Measurements from ENCODE around the gene KRT17. TPM values are rescaled to one million over a fixed set of nuclear protein-coding genes. Genes with fewer than 3 reads are reported as not detected.

Gene KRT17
- total RNA-seq, 1 experiment from 2014 or later = 29.0 TPM

DNA sequence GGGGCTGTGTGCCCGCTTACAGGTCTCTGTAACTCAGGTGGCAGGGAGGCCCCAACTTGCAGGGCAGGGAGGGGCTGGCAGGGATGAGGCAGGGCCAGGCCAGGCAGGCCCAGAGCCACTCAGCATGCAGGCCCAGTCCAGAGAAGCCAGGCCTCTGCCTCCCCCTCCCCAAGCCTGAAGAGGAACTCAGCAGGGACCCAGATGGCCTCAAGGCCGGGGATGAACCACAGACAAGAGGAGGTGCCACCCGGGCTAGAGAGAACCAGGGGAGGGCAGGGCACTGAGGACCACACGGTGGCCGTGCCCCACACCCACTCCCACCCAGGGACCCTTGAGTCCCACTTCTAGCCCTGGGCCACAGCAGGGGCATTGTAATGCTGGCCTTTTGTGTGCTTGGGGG is 34.5 kb upstream of the KRT17 start:
- intact Hi-C loops (cut with micrococcal nuclease; ENCODE audit: unreplicated experiment) = loop anchor here (5.0 kb wide), 1 partner anchor 257 kb away; no protein-coding TSS in a partner anchor
- BruUV-seq (replicated peaks) = no TSS peak
- CTCF ChIA-PET = no interaction called here
- H3K9me2 ChIP-seq (ENCODE audit: insufficient read depth) = no peaks in the 10 kb centered on the region
- no peak for DNase-seq
- no peak overlapping the region for H2AFZ ChIP-seq
- TF ChIP-seq EZH2 (IDR thresholded peaks at IDR 0.05; ENCODE audit: low read depth) = no peak
- TF ChIP-seq, protein P1, sequence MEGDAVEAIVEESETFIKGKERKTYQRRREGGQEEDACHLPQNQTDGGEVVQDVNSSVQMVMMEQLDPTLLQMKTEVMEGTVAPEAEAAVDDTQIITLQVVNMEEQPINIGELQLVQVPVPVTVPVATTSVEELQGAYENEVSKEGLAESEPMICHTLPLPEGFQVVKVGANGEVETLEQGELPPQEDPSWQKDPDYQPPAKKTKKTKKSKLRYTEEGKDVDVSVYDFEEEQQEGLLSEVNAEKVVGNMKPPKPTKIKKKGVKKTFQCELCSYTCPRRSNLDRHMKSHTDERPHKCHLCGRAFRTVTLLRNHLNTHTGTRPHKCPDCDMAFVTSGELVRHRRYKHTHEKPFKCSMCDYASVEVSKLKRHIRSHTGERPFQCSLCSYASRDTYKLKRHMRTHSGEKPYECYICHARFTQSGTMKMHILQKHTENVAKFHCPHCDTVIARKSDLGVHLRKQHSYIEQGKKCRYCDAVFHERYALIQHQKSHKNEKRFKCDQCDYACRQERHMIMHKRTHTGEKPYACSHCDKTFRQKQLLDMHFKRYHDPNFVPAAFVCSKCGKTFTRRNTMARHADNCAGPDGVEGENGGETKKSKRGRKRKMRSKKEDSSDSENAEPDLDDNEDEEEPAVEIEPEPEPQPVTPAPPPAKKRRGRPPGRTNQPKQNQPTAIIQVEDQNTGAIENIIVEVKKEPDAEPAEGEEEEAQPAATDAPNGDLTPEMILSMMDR (conservative IDR thresholded peaks at IDR 0.05) = no peak
- no peaks in the 10 kb centered on the region for H4K20me1 ChIP-seq (ENCODE audit: insufficient read depth)
- no peaks in the 10 kb centered on the region for H3K9me3 ChIP-seq (ENCODE audit: insufficient read depth, low read depth)
- peaks cover 6% of the 10 kb centered on the region; the same call in 1 of the 2 replicates for H3K79me2 ChIP-seq (ENCODE audit: low read depth)
- H3K4me1 ChIP-seq (replicated peaks; ENCODE audit: insufficient read depth) = peaks cover 38% of the 10 kb centered on the region
- no peak overlapping the region for H3K27ac ChIP-seq
- peaks cover 22% of the 10 kb centered on the region for H3F3A ChIP-seq (ENCODE audit: insufficient read depth, low read depth)
- H3K4me3 ChIP-seq = no peak overlapping the region
- H3K27me3 ChIP-seq (ENCODE audit: insufficient read depth, low read depth) = no peaks in the 10 kb centered on the region
- no peaks in the 10 kb centered on the region for H3K36me3 ChIP-seq (ENCODE audit: low read depth)
- H3K4me2 ChIP-seq = no peak overlapping the region
- POLR2A ChIA-PET (ENCODE audit: unreplicated experiment) = no interaction called here

DNA sequence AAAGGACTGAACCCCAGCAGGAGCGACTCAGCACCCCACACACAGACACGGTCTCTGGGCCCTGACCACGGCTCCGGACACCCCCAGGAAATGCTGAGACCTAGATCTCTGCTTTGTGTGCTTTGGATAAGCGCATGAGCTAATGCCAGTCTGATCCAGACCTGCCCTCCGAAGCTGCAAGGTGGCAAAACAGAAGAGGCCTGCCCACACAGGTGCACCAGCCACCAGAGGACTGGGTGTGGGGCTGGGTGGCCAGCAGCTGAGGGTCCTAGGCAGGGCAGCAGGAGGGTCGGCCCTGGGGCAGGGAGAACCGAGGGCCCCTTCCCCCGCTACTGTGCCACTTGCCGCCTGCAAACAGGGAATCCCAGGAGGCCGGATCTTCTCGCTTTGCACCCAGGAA is 33.6 kb upstream of the KRT17 start:
- no TSS peak for BruUV-seq (replicated peaks)
- H3K4me3 ChIP-seq = no peak overlapping the region
- CTCF ChIA-PET = interaction anchor here (1.4 kb wide), 1 partner anchor 9 kb away, joined by 10 read pairs; no protein-coding TSS in a partner anchor

DNA sequence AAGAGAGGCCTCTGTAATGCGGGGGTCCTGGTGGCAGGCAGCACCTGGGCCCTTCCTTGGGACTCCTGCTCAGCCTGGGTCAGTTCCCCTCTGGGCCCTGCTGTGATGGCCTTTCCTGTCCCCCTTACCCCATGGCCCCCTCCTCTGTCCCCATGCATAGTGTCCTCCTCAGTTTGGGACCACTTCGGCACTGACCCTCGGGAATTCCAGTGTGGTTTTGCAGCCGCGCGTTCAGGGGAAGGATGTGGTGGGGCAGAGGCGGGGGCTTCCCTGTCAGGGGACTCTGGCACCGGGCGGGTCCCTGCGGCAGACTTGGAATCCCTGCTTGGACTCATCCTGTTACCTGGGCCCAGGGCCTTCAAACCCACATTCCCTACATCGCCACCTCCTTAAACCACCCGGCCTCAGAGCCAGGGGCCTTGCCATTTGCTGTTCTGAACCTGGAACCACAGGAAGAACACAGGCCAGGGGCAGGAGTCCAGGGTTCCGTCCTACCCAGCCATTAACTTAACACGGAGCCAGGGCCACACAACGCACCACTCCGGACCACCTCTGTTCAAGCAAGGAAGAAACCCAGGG is 32.9 kb upstream of the KRT17 start:
- Histone ChIP-seq H3K79me2 (ENCODE audit: low read depth) (peaks cover 9% of the 10 kb centered on the region; the same call in 1 of the 2 replicates), H3K4me1 (replicated peaks; ENCODE audit: insufficient read depth) (peaks cover 54% of the 10 kb centered on the region), H4K20me1 (ENCODE audit: insufficient read depth) (no peaks in the 10 kb centered on the region), H3K27me3 (ENCODE audit: insufficient read depth, low read depth) (no peaks in the 10 kb centered on the region), H3F3A (ENCODE audit: insufficient read depth, low read depth) (peaks cover 36% of the 10 kb centered on the region), H3K36me3 (ENCODE audit: low read depth) (no peaks in the 10 kb centered on the region), H3K9me3 (ENCODE audit: insufficient read depth, low read depth) (no peaks in the 10 kb centered on the region), H2AFZ (no peak overlapping the region), H3K27ac (peak overlapping the region; percentile 98), H3K4me2 (peak overlapping the region; percentile 66; the same call in 1 of the 2 replicates), H3K9me2 (ENCODE audit: insufficient read depth) (no peaks in the 10 kb centered on the region), H3K4me3 (no peak overlapping the region)
- no peak for TF ChIP-seq EZH2 (IDR thresholded peaks at IDR 0.05; ENCODE audit: low read depth)
- TF ChIP-seq, protein P1 (conservative IDR thresholded peaks at IDR 0.05) = no peak
- no TSS peak for BruUV-seq (replicated peaks)
- intact Hi-C loops (cut with micrococcal nuclease; ENCODE audit: unreplicated experiment) = loop anchor here (5.0 kb wide), 1 partner anchor 255 kb away; no protein-coding TSS in a partner anchor
- POLR2A ChIA-PET (ENCODE audit: unreplicated experiment) = no interaction called here
- no peak for DNase-seq
- CTCF ChIA-PET = interaction anchor here (1.4 kb wide), 1 partner anchor 8 kb away, joined by 10 read pairs; no protein-coding TSS in a partner anchor

More for the DNA sequence above, 33.6 kb upstream of the KRT17 start:
- Histone ChIP-seq H3K9me3 (ENCODE audit: insufficient read depth, low read depth) (no peaks in the 10 kb centered on the region), H3F3A (ENCODE audit: insufficient read depth, low read depth) (peaks cover 31% of the 10 kb centered on the region), H3K4me2 (no peak overlapping the region), H4K20me1 (ENCODE audit: insufficient read depth) (no peaks in the 10 kb centered on the region), H2AFZ (no peak overlapping the region), H3K27me3 (ENCODE audit: insufficient read depth, low read depth) (no peaks in the 10 kb centered on the region), H3K79me2 (ENCODE audit: low read depth) (peaks cover 8% of the 10 kb centered on the region; the same call in 1 of the 2 replicates), H3K27ac (0 out of 2 replicates have a peak overlapping the region, but pooled peaks have one; percentile 98), H3K4me1 (replicated peaks; ENCODE audit: insufficient read depth) (peaks cover 47% of the 10 kb centered on the region), H3K9me2 (ENCODE audit: insufficient read depth) (no peaks in the 10 kb centered on the region), H3K36me3 (ENCODE audit: low read depth) (no peaks in the 10 kb centered on the region)
- DNase-seq = no peak
- intact Hi-C loops (cut with micrococcal nuclease; ENCODE audit: unreplicated experiment) = loop anchor here (5.0 kb wide), 1 partner anchor 256 kb away; no protein-coding TSS in a partner anchor
- POLR2A ChIA-PET (ENCODE audit: unreplicated experiment) = no interaction called here
- TF ChIP-seq EZH2 (IDR thresholded peaks at IDR 0.05; ENCODE audit: low read depth) = no peak
- TF ChIP-seq, protein P1 (conservative IDR thresholded peaks at IDR 0.05) = no peak

Measured in PC-9 (cell line).